Cardiac atrium fibroblast (primary cell): ENCODE measurements around the gene PRG3. TPM values are rescaled to one million over a fixed set of nuclear protein-coding genes. Genes with fewer than 3 reads are reported as not detected.

Source experiments
- total RNA-seq: library from RNA; depleted of rRNA; stranded (reverse); fragments of >200 nt; gene quantifications from 2 replicates; pipeline ENCODE4 v1.2.3, GENCODE V29; 2015

The PRG3 gene, protein sequence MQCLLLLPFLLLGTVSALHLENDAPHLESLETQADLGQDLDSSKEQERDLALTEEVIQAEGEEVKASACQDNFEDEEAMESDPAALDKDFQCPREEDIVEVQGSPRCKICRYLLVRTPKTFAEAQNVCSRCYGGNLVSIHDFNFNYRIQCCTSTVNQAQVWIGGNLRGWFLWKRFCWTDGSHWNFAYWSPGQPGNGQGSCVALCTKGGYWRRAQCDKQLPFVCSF
- not detected in 2 replicates for total RNA-seq

DNA sequence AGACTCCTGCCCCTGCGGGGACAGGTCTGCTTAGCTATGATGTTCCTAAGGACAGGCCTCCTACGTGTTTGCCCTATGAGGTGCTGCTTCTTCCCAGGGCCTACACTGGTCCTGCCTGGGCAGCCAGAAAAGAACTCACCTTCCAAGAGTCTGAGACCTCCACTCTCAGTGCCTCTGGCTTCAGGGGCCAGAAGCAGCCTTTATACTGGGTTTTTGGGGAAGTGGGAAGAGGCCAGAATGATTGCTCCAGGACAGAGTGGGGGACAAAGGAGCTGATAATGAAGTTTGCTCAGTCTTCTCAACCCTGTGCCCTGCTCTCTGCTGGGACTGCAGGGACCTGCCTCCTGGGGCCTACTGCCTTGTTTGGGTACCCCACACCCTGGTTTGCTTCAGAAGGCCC lies at the start of gene PRG3:
TSS of gene PRG3 (minus strand) at position 176 of the 400 bp plus-strand sequence. CDS start 442 bp downstream, outside the sequence.

DNA sequence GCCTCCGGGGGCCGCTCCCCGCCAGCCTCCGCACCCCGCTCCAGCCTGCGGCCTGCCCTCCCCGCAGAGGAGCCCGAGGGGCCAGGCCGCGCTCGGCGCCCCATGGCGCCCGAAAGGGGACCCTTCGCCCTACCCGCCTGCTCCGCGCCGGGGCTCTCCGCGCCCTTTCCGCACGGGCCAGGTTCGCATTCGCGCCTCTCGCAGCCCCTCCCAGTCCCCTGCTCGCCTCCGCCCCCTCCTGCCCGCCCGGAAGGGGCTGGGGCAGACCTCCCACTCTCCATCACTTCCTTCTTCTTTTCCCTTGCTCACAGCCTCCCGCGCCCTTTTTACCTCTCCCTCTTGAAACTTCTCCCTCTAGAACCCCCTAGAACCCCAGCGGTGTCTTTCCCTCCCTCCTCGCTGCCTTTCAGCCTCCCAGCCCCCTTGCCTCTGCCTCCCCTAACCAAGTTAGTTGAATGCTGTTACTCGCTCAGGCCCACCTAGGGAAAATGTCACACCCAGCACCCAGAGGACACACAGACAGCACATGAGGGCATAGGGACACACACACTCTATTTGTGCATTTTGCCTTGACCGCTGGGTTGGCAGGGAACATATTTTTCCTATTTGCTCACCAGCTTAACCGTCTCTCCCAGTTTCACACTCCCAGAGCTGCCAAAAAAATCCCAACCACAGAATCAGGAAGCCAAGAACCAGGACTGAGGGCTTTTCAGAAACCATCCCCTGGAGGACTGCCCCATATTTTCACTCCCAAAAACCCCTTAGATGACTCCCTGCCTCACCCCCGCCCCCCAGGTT lies 46.2 kb upstream of the PRG3 start, which contains the start of gene SLC43A3:
TSS of gene SLC43A3 (minus strand) at position 193 of the 798 bp plus-strand sequence. CDS start 949 bp downstream, outside the sequence.

DNA sequence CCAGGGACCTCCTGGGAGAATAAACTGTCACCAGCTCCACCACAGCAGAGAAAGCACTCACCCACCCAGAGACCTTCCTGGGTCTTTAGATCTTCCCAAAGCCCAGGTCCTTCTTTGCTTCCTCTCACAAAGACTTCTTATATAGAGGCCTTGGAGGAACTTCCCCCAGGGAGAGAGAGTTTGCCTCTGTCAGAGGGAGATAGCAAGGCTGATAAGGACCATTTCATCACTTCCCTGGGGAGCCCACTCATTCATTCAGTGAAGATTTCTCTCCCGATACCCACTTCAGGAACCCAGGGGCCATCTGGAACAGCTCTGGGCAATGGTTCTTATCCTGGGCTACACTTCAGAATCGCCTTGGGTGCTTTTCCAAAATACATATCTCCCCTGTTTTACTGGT lies 9.6 kb upstream of the PRG3 start, which contains the start of gene PRG2:
TSS of gene PRG2 (minus strand) at position 116 of the 400 bp plus-strand sequence. CDS start 706 bp downstream, outside the sequence.

DNA sequence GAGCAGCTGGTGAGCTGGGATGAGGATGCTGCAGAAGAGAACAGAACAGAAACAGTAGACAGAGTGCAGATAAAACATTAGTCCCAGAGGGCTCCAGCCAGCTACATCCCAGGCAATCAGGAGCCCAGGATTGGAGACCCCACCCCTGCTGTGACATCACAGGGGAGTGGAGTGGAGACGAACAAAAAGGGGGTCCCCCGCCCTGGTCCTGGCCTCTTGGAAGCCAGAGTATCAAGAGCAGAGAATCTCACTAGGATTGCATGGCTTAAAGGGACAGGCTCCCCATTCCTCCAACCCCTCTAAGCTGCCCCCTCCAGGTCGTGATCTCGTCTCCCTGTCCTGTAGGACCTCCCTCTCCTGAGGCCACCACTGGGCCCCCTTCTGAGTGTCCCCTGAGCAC lies 42.8 kb downstream of the PRG3 start, which contains the start of gene P2RX3:
TSS of gene P2RX3 (plus strand) at position 211 of the 400 bp plus-strand sequence. CDS start 199 bp downstream, outside the sequence.

DNA sequence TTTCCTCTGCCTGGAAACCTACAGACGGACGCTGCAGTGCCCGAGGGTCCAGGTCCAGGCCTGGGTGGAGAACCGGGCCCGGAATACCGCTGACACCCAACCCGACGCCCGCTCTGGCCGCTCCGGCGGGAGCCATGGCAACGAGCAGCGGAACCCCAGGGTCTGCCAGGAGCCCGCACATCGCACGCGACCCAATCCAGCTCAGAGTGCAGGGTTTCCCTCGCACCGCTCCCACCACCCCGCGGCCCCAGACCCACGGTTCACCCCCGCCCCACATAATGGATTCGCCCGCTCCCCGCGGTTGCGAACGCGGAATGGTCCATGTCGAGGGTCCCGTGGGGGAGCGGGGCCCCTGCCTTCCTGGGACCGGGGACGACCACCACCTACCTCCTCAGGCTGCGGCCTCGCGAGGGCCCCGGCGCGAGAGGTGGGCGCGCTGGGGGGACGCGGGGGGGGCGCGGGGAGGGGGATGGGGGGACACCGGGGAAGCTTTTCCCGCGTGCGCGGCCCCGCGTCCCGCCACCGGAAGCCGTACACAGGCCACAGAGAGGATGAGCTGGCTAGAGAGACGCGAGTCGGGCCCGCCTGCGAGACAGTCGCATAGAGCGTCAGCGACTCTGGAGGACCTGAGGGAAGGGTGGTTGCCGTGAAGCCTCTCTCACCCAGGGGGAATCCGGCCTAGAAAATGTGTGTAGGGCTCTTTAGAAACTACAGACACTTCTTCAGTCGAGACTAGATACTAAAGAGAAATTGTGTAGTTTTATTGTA lies 45.4 kb downstream of the PRG3 start, which contains the start of gene SSRP1:
TSS of gene SSRP1 (minus strand) at position 550 of the 768 bp plus-strand sequence. CDS start 771 bp downstream, outside the sequence.

Other genes with a start within 250 kb of the PRG3 start
- not detected in 2 replicates for gene LRRC55, start 199.2 kb downstream of the PRG3 start, total RNA-seq
- gene APLNR, start 143.9 kb downstream of the PRG3 start, total RNA-seq, result 0.65 and 1.4 TPM in 2 replicates
- 85.5 and 85.6 TPM in 2 replicates for gene TNKS1BP1, start 56.2 kb downstream of the PRG3 start, total RNA-seq
- gene SSRP1, start 45.3 kb downstream of the PRG3 start, total RNA-seq, result 56.5 and 60.1 TPM in 2 replicates
- not detected in 2 replicates for gene P2RX3, start 42.8 kb downstream of the PRG3 start, total RNA-seq
- gene PRG2, start 9.5 kb upstream of the PRG3 start, total RNA-seq, result not detected in 2 replicates
- gene SLC43A3, start 46.0 kb upstream of the PRG3 start, total RNA-seq, result 20.7 and 35.0 TPM in 2 replicates
- 1.1 TPM in 1 of 2 replicates, not detected in the other for gene RTN4RL2, start 79.4 kb upstream of the PRG3 start, total RNA-seq
- 8.6 and 14.6 TPM in 2 replicates for gene SLC43A1, start 134.6 kb upstream of the PRG3 start, total RNA-seq
- 14.6 and 35.6 TPM in 2 replicates for gene TIMM10, start 149.6 kb upstream of the PRG3 start, total RNA-seq
- gene SMTNL1, start 156.4 kb upstream of the PRG3 start, total RNA-seq, result not detected in 2 replicates
- 48.1 and 61.7 TPM in 2 replicates for gene UBE2L6, start 186.5 kb upstream of the PRG3 start, total RNA-seq
- gene SERPING1, start 216.5 kb upstream of the PRG3 start, total RNA-seq, result 169 and 221 TPM in 2 replicates